CD14-positive monocyte (primary cell): Measurements from ENCODE around the gene MCF2L2. TPM values are rescaled to one million over a fixed set of nuclear protein-coding genes. Genes with fewer than 3 reads are reported as not detected.

Experiments
- DNase-seq, 3 donors: peaks; one replicate each; pipeline ENCODE4 v3.0.0-alpha.2; 2011 to 2022
- H2AFZ ChIP-seq: 2 replicates; pipeline ENCODE4 v1.6.0; 2012; ENCODE audit warnings: mild to moderate bottlenecking, low read depth, low read length, inconsistent platforms; ENCODE audit not compliant: insufficient read depth, poor library complexity, severe bottlenecking
- H3K27ac ChIP-seq, 2 donors: 1 replicate in 1 of 2; 2 replicates in 1 of 2; pipeline ENCODE4 v1.5.1; 2012 to 2013; ENCODE audit warnings: low read length in 2 of 2, control low read depth in 1 of 2, inconsistent platforms in 1 of 2, low read depth in 1 of 2, mild to moderate bottlenecking in 1 of 2
- H3K27me3 ChIP-seq, 2 donors: one replicate each; pipeline versions ENCODE4 v1.6.0 to v1.6.1; 2011 to 2013; ENCODE audit warnings: low read length in 2 of 2; ENCODE audit not compliant: control insufficient read depth in 2 of 2, insufficient read depth in 2 of 2
- H3K36me3 ChIP-seq, 2 donors: replicated peaks in 1 of 2; 1 replicate in 1 of 2; 2 replicates in 1 of 2; pipeline versions ENCODE4 v1.5.1 to v1.6.1; 2012 to 2013; ENCODE audit warnings: low read length in 2 of 2, control low read depth in 1 of 2, inconsistent platforms in 1 of 2, mild to moderate bottlenecking in 1 of 2; ENCODE audit not compliant: insufficient read depth in 2 of 2, control insufficient read depth in 1 of 2
- H3K4me1 ChIP-seq, 2 donors: 1 replicate in 1 of 2; 2 replicates in 1 of 2; pipeline versions ENCODE4 v1.5.1 to v1.6.1; 2012 to 2013; ENCODE audit warnings: low read length in 2 of 2, control low read depth in 1 of 2, inconsistent platforms in 1 of 2, mild to moderate bottlenecking in 1 of 2, moderate library complexity in 1 of 2; ENCODE audit not compliant: insufficient read depth in 2 of 2, control insufficient read depth in 1 of 2
- H3K4me2 ChIP-seq: replicated peaks from 2 replicates; pipeline ENCODE3; 2012; ENCODE audit warnings: low read length, moderate library complexity, mild to moderate bottlenecking; ENCODE audit not compliant: poor library complexity, severe bottlenecking; ENCODE audit errors: extremely low read depth
- H3K4me3 ChIP-seq, 3 experiments: fragments of 200-600 bp in 1 of 3; sonication (generic) in 1 of 3; replicated peaks in 1 of 3; 1 replicate in 2 of 3; 2 replicates in 1 of 3; pipeline ENCODE4 v1.5.1; 2011 to 2013; ENCODE audit warnings: low read length in 3 of 3, mild to moderate bottlenecking in 3 of 3, control low read depth in 2 of 3, low read depth in 2 of 3, inconsistent platforms in 1 of 3, moderate library complexity in 1 of 3
- H3K79me2 ChIP-seq: 2 replicates; pipeline ENCODE4 v1.6.0; 2012; ENCODE audit warnings: mild to moderate bottlenecking, control low read depth, inconsistent platforms, low read length, moderate library complexity; ENCODE audit not compliant: insufficient read depth
- H3K9ac ChIP-seq: 2 replicates; pipeline ENCODE4 v1.6.0; 2017; ENCODE audit warnings: low read length, mild to moderate bottlenecking; ENCODE audit not compliant: insufficient read depth, poor library complexity, severe bottlenecking
- H3K9me3 ChIP-seq, 2 donors: replicated peaks in 1 of 2; 1 replicate in 1 of 2; 2 replicates in 1 of 2; pipeline versions ENCODE4 v1.5.1 to v1.6.1; 2012 to 2013; ENCODE audit warnings: low read length in 2 of 2, control low read depth in 1 of 2; ENCODE audit not compliant: control insufficient read depth in 1 of 2, insufficient read depth in 1 of 2
- H4K20me1 ChIP-seq: 2 replicates; pipeline ENCODE4 v1.6.0; 2012; ENCODE audit warnings: mild to moderate bottlenecking, low read length, control low read depth, moderate library complexity; ENCODE audit not compliant: insufficient read depth
- H3K27ac Mint-ChIP-seq, 7 donors: one replicate each; pipeline ENCODE4 v1.8.0; 2020; ENCODE audit warnings: mild to moderate bottlenecking in 7 of 7, mixed read lengths in 7 of 7, moderate library complexity in 6 of 7, inconsistent platforms in 2 of 7
- H3K27me3 Mint-ChIP-seq, 3 donors: one replicate each; pipeline ENCODE4 v1.8.0; 2021 to 2022; ENCODE audit warnings: low read depth in 3 of 3, mild to moderate bottlenecking in 3 of 3, mixed read lengths in 3 of 3, moderate library complexity in 3 of 3, inconsistent platforms in 1 of 3
- H3K36me3 Mint-ChIP-seq, 2 donors: one replicate each; pipeline ENCODE4 v1.8.0; 2020; ENCODE audit warnings: mixed read lengths in 2 of 2, inconsistent platforms in 1 of 2, mild to moderate bottlenecking in 1 of 2
- H3K4me1 Mint-ChIP-seq: one replicate; pipeline ENCODE4 v1.8.0; 2020; ENCODE audit warnings: mild to moderate bottlenecking, mixed read lengths
- H3K4me3 Mint-ChIP-seq, 2 donors: one replicate each; pipeline ENCODE4 v1.8.0; 2020; ENCODE audit warnings: mild to moderate bottlenecking in 2 of 2, mixed read lengths in 2 of 2, moderate library complexity in 1 of 2
- H3K9me3 Mint-ChIP-seq, 7 donors: one replicate each; pipeline ENCODE4 v1.8.0; 2020 to 2022; ENCODE audit warnings: mixed read lengths in 7 of 7, mild to moderate bottlenecking in 6 of 7, moderate library complexity in 6 of 7, inconsistent platforms in 2 of 7
- CTCF ChIP-seq: fragments of 200-600 bp; IDR thresholded peaks from one replicate; pipeline ENCODE4 v1.8.0; 2022; ENCODE audit warnings: antibody characterized with exemption, mild to moderate bottlenecking
- WGBS: methylation state at CpG from one replicate; pipeline ENCODE4 v1.1.5; 2013; ENCODE audit warnings: missing lambda C conversion rate; ENCODE audit not compliant: insufficient coverage; 5-methylcytosine and 5-hydroxymethylcytosine counted together
- intact Hi-C, 2 donors: fragments of 100-400 bp; cut with micrococcal nuclease; formaldehyde crosslinking; loops; one replicate each; pipeline versions ENCODE4 v1.15.0 to v1.15.1; 2023
- polyA plus RNA-seq, 3 donors: library from polyadenylated mRNA; depleted of rRNA in 1 of 3; unstranded in 2 of 3; stranded (reverse) in 1 of 3; fragments of 300-500 nt in 2 of 3; fragments of >200 nt in 1 of 3; fragmentation: Illumina TruSeq in 2 of 3; gene quantifications; 1 replicate in 2 of 3; 2 replicates in 1 of 3; pipeline ENCODE4 v1.2.3, GENCODE V29; 2012 to 2021

The MCF2L2 gene
- polyA plus RNA-seq, 3 donors: 0.01 to 0.13 TPM; not detected in 1

GRCh38 chr3:183142199-183142598 lies 286.2 kb downstream of the MCF2L2 start:
- Histone ChIP-seq H3K9me3 (no peaks in the 10 kb centered on the region), H3K9ac (no peak overlapping the region), H3K4me3 (no peak overlapping the region), H3K27me3 (no peaks in the 10 kb centered on the region), H3K27ac (no peak overlapping the region), H2AFZ (no peak overlapping the region), H3K79me2 (no peaks in the 10 kb centered on the region), H4K20me1 (no peaks in the 10 kb centered on the region), H3K4me2 (no peak overlapping the region), H3K36me3 (no peaks in the 10 kb centered on the region), H3K4me1 (no peaks in the 10 kb centered on the region)
- H3K36me3 Mint-ChIP-seq: no peaks in the 10 kb centered on the region
- 96% methylated on average over 4 of the region's 11 CpGs for WGBS
- peaks cover 0 to 9% (median 6%) of the 10 kb centered on the region in 3 donors for H3K27me3 Mint-ChIP-seq
- DNase-seq: no peak
- intact Hi-C loops: no loop called here
- no peaks in the 10 kb centered on the region for H3K4me1 Mint-ChIP-seq
- peaks cover 0 to 5% (median 0%) of the 10 kb centered on the region in 7 donors for H3K9me3 Mint-ChIP-seq
- H3K4me3 Mint-ChIP-seq: no peak overlapping the region
- TF ChIP-seq CTCF: no peak
- no peak overlapping the region for H3K27ac Mint-ChIP-seq

GRCh38 chr3:183134844-183135243 lies 293.6 kb downstream of the MCF2L2 start:
- H3K9me3 ChIP-seq: peaks cover 2 to 5% of the 10 kb centered on the region in 2 donors
- Mint-ChIP-seq H3K9me3 (peaks cover 3 to 12% (median 8%) of the 10 kb centered on the region in 7 donors), H3K36me3 (no peaks in the 10 kb centered on the region), H3K4me3 (no peak overlapping the region), H3K27me3 (peaks cover 3 to 5% (median 4%) of the 10 kb centered on the region in 3 donors), H3K27ac (no peak overlapping the region), H3K4me1 (no peaks in the 10 kb centered on the region)
- DNase-seq: no peak
- H3K4me2 ChIP-seq: no peak overlapping the region
- TF ChIP-seq CTCF: no peak
- no peak overlapping the region for H3K27ac ChIP-seq
- H3K27me3 ChIP-seq: no peaks in the 10 kb centered on the region
- no peaks in the 10 kb centered on the region for H3K36me3 ChIP-seq
- no peaks in the 10 kb centered on the region for H4K20me1 ChIP-seq
- no peak overlapping the region for H2AFZ ChIP-seq
- no peak overlapping the region for H3K4me3 ChIP-seq
- H3K79me2 ChIP-seq: no peaks in the 10 kb centered on the region
- no peak overlapping the region for H3K9ac ChIP-seq
- H3K4me1 ChIP-seq: no peaks in the 10 kb centered on the region
- intact Hi-C loops: no loop called here
- 25% methylated on average over 1 of the region's 2 CpGs for WGBS
